ENCODE results near the gene ANO10.
A peak's percentile ranks its signal among the peaks of the same experiment; 100 is the strongest.

ANO10 gene

GRCh38 chr3:43413676-43414368 lies 208.0 kb downstream of the ANO10 start:
- DNase-seq (ENCODE audit: low read depth): no peak

DNA sequence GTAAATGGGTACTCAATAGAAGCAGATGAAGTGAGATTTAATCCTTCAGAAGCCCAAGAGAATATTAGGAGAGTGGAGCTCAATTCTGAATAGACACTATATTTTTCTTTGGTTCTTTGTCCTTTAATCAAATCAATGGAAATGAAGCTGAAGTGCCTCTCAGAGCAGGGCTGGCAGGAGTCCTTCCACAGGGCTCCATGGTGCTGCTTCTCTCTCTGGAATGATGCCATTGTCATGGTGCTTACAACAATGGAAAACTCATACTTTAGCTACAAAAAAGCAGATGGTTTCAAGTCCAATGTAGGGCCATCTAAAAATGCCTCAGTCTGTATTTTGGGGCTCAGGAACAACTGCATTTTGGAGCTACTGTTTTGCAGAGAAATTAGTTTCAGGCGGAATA lies 210.4 kb downstream of the ANO10 start:
- DNase-seq (ENCODE audit: low read depth): no peak

- no peak for DNase-seq (ENCODE audit: low read depth)
These were observed 211.2 kb downstream of the ANO10 start for GRCh38 chr3:43410592-43410991.

DNA sequence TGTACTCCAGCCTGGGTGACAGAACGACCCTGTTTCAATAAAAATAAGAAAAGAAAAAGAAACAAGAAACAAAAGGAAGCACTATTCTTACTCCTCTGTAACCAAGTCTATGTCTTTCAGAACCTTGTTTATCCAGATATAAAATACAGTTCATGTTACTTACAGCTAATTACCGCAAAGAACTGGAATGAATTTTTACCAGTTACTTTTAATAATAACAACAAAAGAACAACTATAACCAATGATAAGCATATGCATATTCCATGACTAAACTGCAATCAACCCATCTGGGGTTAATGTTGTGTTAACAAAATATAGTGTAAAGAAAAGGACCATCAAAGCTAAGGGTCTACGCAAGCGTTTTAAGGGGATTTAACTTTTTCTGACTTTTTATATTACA lies 212.3 kb downstream of the ANO10 start:
- DNase-seq (ENCODE audit: low read depth): no peak

- DNase-seq (ENCODE audit: low read depth): no peak
These were observed 215.2 kb downstream of the ANO10 start for GRCh38 chr3:43406643-43407023.

DNA sequence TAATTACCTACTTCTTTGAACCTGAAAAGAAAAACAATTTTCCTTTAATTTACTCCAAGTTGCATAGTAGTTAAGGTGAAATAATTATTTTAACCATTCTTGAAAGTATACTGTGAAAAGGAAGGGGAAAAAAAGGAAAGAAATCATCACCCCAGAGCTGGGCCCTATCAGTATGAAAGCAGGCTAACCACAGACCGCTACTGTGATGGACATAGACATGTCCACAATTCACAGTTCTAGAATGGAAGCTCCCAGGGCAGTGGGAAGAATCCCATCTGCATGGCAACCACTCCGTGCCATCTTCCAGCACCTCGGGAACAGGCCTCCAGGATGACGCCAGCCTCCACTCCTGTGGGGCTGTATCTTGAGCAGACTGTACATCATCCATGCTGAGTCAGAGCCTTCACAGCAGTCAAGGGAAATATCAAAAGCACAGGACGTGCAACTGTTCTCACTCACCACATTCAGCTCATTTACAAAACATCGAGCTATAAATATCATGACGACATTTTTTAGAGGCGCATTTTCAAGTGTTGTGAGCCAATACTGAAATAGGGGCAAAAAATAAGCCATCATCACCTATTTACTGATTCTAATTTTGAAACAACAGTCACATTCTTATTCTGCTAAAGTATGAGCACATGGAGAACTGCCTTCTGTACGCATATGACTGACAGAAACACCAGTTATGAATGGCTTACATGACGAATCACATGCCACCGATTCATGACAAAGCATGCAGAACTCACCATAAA lies 215.7 kb downstream of the ANO10 start:
- DNase-seq (ENCODE audit: low read depth): peak; percentile 96

- DNase-seq (ENCODE audit: low read depth): no peak
These were observed 220.8 kb downstream of the ANO10 start for GRCh38 chr3:43400781-43401730.

GRCh38 chr3:43400167-43400566 lies 221.6 kb downstream of the ANO10 start:
- no peak for DNase-seq (ENCODE audit: low read depth)

GRCh38 chr3:43399034-43399433 lies 222.8 kb downstream of the ANO10 start:
- no peak for DNase-seq (ENCODE audit: low read depth)

DNA sequence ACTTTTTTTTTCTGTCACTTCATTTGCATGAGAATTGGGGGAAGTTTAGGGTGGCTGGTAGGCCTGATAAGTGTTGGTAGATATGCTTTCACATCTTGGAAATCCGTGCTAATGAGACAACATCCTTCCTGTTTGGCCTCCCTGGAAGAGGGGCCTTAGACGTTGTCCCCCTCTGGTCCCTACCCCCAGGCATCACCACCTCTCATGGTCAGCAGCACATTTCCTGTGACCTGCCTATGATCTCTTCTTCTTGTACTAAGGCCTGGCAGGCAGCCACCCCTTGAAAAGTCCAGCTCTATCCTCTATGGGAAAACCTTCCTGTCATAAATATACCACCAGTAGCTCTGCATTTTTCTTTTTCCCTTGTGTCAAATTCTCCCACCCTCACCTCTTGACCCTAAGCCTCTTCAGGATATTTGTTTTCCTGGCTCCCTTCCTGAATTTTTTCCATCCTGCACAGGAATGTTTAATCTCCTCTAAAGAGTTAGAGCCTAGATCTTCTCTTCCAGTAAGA lies 227.7 kb downstream of the ANO10 start:
- DNase-seq (ENCODE audit: low read depth): no peak

- DNase-seq (ENCODE audit: low read depth): no peak
These were observed 230.2 kb downstream of the ANO10 start for GRCh38 chr3:43391621-43392020.

DNA sequence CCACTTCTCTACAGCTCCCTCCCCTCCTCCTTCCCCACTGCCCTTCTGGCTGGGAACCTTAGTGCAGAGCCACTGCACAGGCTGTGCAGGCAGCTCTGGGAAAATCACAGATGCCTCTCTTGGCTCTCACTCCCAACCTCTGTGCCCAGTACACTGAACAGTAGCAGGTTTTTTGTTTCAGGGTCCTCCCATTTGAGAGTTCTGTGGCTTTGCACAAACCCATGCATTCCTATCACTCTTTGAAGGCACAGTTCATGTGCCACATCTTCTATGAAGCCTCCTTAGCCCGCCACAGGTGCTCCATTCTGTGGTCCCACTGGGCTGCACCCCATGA lies 231.6 kb downstream of the ANO10 start:
- DNase-seq (ENCODE audit: low read depth): no peak

DNA sequence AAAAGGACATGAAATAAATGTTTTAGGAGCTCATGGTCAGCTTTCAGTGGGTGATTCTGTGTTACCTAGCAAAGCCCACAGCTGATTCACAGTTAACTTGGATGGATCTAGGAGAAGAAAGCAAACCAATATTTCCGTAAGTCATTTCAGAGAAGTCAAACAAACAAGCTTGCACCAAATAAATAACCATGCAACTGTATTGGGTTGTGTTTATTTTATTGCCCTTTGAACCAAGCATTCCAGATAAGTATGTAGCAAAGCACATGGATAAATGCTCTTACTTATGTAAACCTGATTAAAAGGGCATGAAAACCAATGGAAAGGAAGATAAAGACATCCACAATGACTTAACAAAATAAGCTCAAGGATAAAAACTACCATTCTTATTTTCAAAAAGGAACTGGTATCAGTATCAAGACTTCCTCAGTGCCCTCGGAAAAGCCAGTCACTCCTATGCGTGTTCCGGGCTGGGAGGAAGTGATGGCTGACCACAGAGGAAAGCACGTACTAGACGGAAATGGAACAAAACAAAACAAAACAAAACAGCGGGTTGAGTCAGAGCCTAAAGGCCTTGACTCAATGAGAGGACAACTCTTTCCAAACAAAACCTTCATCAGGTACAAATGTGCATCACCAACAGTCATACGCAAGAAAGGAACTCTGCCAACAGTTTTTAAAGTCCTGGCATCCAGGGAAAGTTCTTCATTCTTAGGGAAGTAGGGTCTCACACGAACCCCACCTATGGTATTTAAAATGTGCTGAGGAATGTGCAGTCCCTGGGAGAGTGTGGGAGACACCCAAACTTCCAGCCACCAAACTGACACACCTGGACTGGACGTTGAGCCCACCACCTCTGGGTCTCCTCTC lies 232.2 kb downstream of the ANO10 start:
- peak; percentile 84 for DNase-seq (ENCODE audit: low read depth)

DNA sequence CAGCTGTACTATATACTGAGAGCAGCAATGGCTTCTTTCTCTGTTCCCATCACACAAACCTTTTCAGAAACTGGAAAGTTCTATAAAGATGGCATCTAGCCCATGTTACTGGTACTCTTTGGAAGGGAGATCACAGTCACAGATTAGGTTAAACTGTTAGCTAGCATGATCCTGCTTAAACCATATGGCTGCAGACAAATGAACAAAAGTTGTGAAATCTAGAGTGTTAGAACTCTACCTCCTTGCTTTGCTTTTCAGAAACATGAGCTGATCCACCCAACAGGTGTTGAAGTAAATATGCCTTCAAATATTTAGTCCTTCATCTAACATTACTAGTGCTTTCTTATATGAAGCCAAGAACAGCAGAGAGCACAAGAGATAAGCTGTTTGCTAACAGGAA lies 232.9 kb downstream of the ANO10 start:
- DNase-seq (ENCODE audit: low read depth): no peak

DNA sequence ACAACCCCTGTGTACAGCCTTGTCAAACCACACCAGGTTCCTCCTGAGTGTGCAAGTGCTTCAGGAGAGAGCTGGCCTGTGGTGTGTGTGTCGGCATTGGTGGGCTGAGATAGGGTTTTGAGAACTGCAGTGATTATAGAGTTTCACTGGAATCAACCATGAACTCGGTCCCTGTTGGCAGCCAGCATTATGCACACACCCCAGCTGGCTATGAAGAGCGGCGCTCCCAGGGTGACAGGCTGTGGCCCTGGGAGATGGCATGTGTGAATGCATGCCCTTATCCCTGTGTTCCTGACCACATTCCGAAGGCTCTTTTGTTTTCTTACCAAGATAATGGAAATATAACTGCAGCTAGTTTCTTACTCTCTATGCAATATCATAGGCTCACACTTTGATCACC lies 233.6 kb downstream of the ANO10 start:
- no peak for DNase-seq (ENCODE audit: low read depth)

DNA sequence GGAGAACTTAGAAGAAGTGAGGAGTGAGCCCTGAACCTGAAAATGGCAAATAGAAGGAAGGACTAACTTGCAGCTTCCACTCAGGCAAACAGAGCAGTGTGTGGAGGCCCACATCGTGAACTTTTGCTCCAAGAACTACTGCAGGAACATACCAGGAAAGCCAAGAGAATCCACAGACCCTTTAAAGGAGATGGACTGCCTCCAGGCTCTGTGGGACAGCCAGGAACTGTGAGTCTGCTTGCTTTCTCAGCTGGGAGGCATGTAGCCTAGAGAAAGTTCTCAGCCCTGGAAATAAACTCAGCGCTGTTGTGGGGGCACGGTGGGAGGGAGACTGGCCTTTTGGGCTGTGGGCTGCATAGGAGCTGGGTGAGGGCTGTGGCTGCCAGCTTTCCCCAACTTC lies 242.5 kb downstream of the ANO10 start:
- DNase-seq (ENCODE audit: low read depth): peak; percentile 62

GRCh38 chr3:43378066-43378935 lies 243.5 kb downstream of the ANO10 start:
- peak; percentile 38 for DNase-seq (ENCODE audit: low read depth)

DNA sequence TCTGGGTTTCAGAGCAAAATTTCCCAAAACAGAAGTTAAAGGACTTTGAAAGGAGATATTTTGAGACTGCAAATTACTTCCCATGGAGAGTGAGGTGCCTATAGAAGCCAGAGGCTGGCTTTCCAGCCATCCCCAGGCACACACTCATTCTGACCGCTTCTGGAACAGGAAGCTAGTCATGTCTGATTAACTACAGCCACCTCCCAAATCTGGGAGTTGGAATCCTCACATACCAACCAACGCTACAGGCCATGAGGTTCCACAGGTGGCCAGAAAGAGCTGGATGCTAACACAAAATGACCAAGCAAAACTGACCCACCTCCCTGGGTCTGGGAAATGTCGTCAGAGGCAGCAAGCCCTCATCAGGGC lies 248.3 kb downstream of the ANO10 start:
- DNase-seq (ENCODE audit: low read depth): no peak

DNA sequence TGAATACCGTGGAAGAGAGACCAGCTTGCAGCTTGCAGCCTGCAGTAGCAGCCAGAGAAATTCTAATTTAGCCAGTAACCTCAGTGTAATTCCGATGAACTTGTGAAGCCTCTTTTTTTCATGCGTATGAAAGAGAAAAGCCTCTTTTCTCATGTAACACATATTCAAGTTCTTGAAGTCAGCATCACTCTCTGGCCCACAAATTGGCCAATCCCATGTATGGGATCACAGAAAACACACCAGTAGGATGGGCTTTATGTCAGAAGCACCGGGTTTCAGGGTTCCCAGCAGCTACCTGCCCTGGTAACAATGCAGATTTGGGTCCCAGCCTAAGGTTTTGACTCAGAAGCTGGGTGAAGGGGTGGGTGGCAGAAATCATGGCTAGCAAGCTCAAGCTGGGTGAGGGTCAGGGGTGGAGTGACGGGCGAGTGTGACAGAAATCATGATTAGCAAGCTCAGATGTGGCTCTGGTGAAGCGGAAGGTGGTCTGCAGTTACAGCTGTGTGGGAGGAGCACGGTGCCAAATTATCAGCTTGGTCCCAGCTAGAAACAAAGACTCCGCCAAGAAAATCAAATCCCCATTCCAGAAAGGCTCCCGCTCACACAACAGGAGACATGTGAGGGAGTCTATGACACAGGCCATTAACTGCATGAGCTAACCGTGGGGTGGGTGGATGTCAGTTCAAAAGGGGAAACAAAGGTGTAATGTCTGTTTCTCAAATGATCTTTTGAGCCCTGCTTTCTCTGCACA lies 248.8 kb downstream of the ANO10 start:
- DNase-seq (ENCODE audit: low read depth): no peak

All from amniotic epithelial cell (primary cell).